Middle frontal gyrus (tissue), 1 donor: Measurements from ENCODE around the gene KPNA4.
A peak's percentile ranks its signal among the peaks of the same experiment; 100 is the strongest.
"Not testable (repeated sequence)": the region's sequence is repeated elsewhere in the genome, so short reads cannot be mapped to it uniquely, and the experiment has no call there.

Experiments used
- DNase-seq: peaks from one replicate; pipeline ENCODE4 v3.0.0-alpha.2; 2015; ENCODE audit warnings: low spot score; ENCODE audit errors: extremely low spot score

Gene KPNA4, protein sequence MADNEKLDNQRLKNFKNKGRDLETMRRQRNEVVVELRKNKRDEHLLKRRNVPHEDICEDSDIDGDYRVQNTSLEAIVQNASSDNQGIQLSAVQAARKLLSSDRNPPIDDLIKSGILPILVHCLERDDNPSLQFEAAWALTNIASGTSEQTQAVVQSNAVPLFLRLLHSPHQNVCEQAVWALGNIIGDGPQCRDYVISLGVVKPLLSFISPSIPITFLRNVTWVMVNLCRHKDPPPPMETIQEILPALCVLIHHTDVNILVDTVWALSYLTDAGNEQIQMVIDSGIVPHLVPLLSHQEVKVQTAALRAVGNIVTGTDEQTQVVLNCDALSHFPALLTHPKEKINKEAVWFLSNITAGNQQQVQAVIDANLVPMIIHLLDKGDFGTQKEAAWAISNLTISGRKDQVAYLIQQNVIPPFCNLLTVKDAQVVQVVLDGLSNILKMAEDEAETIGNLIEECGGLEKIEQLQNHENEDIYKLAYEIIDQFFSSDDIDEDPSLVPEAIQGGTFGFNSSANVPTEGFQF

DNA sequence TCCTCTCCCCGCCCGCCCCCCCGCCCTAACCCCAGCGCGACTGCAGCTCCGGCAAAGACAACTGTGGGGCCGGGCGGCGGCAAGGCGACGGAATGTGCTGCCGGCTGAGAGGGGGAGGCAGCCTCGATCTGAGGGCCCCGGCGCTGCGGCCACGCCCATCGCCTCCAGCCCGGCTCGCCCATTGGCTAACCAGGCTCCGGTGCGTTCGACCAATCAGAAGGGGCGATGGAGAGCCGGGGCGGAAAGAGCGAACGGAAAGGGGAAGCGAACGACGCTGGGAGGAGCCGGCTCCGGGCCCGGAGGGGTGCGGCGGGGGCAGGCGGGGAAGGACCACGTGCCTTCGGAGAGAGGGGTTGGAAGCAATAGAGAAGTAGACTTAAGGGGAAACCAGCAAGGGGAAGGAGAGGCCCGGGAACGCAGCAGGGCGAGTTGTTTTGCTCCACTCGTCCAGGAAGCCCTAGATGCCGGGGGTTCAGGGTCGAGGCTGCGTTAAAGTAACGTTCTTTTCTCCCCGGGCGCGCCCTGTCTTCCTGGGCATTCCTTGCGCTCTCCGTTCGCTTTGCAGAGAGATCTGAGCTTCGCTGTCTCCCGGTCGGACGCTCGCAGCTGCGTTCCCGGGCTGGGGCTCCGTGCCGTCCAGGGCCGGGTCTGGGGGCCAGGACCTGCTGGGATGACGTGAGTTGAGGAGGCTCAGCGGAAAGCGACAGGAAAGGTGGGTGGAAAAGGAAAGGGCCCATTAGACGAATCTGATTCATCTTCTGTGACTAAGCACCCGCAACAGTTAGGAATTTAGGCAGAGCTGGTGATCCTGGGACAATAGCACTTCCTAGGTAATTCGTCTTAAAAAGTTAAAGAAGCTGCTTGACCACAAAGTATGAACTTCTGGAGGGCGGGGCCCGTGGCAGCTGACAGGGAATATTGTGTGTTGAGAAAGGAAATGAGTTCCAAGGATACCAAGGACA, at the start of gene KPNA4:
KPNA4 (minus strand) TSS at position 130 of the 962 bp plus-strand sequence. CDS start 289 bp downstream, outside the sequence.
- peak; percentile 94 for DNase-seq

DNA sequence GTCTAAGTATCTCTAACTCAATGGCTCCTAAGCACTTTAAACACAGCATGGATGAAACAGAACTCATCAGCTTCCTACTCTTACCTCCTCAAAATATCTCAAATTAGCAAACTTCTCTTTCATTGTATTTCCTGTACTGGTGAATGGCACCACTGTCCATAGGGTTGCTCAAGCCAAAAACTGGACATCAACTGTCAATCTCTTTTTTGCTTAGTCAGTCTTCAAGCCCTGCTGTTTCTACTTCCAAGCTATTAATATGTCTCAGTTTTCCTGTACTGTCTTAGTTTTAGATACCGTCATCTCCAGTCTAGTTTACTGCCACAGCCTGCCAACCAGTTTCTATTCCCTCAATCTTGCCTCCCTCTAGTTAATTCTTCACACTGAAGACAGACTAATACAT, 48.3 kb upstream of the KPNA4 start:
- no peak for DNase-seq

DNA sequence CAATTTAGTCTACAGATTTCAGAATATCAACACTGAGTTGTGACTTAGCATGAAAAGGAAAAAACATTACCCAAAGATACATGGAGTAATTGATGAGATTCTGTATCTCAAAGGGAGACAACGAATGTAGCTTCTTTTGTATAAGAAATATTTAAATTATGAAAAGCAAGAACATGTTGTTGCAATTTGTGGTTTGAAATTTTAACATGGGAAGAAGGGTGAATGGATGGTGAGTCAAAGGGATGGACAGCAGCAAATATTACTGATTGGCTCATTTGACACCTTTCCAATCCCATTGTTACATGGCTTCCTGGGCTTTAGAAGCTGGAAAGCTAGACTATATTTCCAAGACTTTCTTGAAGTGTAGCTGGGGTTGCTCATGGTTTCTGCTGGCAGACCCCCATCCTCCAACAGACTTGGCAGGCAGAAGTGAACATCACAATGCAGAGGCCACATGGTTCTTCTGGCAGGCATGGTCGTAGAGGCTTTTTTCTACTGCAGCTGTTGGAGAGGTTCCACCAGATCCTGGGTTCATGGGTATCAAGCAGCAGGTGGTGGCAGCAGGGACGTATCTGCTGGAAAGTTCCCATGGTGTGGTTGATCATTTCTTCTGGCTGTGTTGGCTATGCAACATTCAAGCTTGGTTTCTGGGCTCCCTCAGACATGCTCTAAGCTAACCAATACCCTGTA, 47.2 kb upstream of the KPNA4 start:
- DNase-seq: no peak

DNA sequence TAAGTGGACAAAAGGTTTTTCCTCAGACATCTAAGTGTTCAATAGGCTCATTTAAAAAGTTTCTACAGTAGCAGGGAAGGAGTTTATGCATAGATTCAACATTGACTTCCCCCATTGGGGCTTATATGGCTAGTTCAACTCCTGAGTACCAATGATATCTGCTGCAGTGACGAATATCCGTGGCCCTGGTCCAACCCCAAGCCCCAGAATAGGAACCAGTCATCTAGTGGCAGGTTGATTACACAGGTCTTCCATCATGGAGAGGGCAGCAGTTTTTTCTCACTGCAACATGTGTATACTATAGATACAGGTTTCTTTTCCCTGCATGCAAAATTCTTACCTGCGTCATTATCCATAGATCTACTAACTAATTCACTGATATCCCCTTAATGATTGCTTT, 45.8 kb upstream of the KPNA4 start:
- no peak for DNase-seq

DNA sequence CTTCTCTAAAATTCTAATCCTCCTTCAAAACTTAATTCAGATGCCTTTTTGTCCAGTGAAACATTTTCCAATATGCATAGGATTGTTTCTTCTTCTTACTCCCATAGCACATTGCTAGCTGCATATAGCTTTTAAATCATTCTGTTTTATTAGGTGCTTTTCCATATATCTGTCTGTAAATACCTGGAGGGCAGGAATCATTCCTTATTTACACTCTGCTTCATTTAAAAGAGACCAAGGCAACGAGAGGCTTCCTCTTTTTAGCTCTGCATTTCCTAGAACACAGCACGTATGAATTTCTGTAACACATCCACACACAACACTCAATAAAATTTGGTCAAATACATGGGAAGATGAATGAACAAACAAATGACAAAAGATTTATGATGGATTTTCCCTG, 43.5 kb upstream of the KPNA4 start:
- DNase-seq: no peak

DNA sequence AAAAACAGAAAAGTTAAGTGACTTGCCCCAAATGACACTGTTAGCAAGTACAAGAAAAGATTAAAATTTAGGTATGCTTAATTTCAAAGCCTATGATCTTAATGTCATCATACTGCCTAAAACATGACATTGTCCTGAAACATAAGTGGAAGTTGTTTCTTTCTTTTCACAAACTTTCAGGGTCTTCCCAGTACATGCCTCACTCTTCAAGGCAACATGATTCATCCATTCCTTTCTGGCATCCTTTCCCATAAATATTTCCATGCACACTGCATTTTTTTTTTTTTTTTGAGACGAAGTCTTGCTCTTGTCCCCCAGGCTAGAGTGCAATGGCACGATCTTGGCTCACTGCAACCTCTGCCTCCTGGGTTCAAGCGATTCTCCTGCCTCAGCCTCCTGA, 42.5 kb upstream of the KPNA4 start:
- no peak for DNase-seq

DNA sequence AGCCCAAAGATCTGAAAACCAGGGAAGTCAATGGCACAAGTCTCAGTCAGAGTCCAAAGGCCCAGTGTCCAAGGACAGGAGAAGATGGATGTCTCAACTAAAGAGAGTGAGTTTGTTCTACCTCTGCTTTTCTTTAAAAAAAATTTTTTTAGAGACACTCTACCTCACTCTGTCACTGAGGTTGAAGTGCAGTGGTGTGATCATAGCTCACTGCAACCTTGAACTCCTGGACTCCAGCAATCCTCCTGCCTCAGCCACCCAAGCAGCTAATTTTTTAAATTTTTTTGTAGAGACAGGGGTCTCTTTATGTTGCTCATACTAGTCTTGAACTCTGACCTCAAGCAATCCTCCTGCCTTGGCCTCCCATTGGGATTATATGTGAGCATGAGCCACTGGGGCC, 39.9 kb upstream of the KPNA4 start:
- DNase-seq: no peak

DNA sequence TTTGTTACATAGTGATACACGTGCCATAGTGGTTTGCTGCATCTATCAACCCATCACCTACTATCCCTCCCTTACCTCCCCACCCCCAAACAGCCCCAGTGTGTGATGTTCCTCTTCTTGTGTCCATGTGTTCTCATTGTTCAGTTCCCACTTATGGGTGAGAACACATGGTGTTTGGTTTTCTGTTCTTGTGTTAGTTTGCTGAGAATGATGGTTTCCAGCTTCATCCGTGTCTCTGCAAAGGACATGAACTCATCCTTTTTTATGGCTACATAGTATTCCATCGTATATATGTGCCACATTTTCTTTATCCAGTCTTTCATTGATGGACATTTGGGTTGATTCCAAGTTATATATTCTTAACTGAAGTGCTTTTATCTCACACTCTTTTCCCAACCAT, 38.5 kb upstream of the KPNA4 start:
- not testable (repeated sequence) for DNase-seq

DNA sequence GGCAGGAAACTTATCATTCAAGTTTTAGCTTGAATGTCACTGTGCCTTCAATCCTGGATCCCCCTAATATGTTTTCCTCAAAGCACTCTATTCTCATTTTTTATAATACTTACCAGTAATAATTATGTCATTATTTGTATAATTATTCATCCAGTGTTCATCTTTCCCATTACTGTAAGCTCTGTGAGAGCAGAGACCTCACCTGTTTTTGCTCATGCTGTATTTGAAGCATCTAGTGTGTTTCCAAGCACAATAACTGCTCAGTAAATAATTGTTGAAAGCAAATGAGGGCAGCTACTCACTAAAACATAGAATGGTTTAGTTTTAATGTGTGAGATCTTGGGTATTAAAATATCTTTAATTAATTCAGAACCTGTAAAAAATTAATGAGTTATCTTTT, 36.9 kb upstream of the KPNA4 start:
- no peak for DNase-seq

DNA sequence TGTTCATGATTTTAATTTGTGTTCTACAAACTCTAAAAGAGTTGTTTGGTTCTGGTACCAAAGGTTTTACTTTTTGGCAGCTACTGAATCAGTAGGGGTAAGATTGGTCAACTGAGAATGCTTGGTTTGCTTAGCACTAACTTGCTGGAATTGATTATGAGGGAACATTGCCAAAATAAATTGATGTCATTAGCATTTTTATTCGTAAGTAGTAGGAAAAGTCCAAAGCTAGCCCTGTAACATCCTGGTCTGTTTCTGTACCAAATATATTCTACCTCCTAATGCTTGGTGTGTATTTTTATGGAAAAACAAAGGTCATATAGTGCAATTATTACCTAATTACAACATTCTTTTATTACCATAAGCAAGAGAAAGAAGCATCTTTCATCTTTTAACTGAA, 35.9 kb upstream of the KPNA4 start:
- DNase-seq: no peak

DNA sequence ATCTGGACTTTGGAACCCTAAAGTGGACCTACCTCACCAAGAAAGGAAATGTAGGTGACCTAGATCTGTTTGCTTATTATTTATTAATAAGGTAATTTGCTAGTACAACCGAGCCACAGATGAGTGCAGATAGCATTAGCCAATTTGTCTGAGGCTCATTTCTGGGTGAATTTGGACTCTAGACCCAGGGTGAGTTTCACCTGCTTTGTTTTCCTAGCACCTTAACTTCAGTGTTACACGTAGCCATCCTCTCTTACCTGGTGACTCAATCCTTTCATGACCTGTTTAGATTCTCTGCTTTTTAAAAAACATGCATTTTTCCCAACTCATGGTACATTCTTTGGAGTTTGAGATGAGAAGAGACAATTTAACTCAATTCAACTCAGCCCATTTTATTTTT, 33.5 kb upstream of the KPNA4 start:
- DNase-seq: no peak

DNA sequence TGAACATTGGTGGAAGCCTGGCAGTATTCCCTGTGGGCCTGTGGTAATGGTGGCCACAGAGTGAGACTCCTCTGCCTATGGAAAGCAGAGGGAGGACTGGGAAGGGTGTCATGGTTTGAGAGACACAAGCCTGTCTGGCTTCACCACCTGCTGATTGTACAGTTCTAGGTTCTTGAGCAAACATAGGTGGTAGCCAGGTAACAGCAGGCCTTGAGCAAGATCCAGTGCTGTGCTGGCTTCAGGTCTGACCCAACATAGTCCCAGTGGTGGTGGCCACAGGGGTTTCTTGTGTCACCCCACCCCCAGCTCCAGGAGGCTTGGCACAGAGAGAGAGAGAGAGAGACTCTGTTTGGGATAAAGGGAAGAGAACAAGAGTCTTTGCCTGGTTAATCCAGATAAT, 22.7 kb upstream of the KPNA4 start:
- no peak for DNase-seq

DNA sequence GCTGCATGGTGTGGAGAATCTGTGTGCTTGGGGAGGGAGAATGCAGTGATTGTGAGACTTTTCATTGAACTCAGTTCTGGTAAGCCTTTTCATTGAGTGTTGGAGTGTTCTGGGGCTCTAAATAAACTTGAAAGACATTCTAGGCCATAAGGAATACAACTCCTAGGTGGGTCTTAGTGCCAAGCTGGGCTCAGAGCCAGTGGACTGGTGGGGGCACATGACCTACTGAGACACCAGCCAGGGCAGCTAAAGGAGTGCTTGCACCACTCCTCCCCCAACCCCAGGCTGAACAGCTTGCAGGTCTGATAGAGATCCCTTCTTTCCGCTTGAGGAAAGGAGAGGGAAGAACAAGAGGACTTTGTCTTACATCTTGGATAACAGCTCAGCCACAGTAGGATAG, 21.7 kb upstream of the KPNA4 start:
- DNase-seq: no peak

DNA sequence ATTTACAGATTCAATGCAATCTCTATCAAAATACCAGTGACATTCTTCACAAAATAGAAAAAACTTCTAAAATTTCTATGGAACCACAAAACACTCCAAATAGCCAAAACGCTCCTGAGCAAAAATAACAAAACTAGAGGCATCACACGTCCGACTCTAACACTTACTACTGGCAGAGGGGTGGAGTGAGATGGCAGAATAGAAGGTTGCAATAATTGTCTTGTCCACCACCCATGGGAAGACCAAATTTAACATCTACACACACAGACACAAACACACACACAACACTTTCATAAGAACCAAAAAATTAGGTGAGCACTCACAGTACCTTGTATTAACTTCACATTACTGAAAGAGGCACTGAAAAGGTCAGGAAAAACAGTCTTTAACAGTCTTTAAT, 21.3 kb upstream of the KPNA4 start:
- no peak for DNase-seq

DNA sequence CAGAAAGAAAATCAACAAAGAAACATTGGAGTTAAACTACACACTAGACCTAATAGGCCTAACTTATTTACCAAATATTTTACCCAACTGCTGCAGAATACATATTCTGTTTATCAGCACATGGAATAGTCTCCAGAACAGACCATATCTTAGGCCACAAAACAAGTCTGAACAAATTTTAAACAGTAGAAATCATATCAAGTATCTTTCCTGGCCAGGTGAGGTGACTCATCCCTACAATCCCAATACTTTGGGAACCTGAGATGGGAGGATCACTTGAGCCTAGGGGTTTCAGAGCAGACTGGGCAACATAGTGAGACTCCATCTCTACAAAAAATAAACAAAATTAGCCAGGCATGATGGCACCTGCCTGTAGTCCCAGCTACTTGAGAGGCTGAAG, 18.1 kb upstream of the KPNA4 start:
- no peak for DNase-seq

DNA sequence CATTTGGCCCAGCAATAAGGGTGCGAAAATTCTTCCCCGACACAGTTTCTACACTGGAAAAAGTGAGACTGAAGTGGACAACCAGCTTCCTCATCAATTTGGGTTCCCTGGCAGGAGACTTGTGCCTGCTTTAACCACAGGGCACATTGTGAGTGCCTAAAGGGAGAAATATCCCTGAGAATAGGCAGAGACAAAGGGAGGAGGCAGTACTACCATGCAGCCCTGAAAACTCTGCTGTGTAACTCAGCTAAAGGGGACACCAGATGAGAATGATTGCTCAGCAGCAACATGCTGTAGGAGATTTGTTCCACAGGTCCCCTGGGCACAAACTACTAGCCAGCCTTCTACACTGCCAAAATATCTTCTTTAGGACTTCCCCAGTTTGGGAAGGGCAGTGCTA, 15.6 kb upstream of the KPNA4 start:
- no peak for DNase-seq

DNA sequence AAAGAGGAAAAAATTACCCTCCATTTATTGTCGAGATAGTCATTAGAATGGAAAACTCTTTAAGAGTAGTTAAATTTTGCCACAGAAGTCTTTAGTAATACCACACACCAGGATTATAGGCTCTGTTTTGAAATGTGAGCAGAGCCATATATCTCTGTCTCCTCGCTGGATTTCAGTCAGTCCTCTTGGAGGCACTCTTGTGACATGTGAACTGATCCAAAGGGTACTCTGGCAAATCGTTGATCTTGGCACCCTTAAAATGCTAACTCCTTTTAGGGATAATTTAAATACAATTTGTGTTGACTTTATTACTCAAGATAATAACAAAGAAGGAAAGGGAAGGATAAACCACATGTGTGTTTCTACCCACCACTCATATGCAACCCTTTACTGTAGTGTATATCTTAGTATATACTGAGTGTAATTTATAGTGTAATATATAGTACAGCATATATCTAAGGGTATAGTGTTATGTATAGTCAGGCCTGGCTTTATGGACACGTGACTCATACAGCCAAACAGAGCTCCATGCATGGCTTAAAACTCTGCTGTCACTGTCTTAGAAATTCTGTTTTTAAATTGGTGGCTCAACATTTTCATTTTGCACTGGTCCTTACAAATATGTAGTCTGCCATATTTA, 12.3 kb upstream of the KPNA4 start:
- DNase-seq: no peak

DNA sequence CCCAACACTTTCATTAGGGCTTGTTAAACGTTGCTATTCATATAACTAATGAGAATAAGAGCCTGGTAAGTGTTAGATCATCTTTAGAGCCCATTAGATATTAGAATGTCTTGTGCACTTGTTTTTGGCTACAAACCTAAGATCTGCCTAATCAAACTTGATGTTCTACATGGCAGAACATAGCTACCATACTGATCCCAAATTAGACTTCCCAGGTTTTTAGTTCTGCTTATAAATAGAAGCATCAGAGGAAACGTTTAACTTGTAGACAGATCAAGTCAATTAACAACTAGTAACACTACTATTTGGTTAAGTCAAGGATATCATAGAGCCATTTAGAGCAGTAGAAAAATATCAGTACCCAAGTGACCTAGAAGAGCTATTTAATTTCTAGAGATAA, 11.7 kb upstream of the KPNA4 start:
- no peak for DNase-seq

DNA sequence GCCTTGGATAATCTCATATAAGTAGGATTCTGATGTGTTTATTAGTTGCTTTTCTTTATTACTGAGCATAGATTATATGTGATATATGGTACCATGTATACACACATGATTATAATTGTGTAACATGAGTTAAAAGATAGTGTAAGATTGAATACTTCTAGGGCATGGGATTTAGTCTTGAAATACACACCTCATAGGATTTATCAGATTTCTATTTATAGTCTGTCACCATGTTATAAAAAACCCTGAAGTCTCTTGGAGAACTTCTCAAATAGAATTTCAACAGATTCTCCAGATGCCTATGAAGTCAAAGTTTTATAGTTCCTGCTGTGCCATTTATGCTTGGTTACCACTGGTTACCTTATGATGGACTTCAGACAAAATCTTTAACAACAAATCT, 11.2 kb upstream of the KPNA4 start:
- no peak for DNase-seq

DNA sequence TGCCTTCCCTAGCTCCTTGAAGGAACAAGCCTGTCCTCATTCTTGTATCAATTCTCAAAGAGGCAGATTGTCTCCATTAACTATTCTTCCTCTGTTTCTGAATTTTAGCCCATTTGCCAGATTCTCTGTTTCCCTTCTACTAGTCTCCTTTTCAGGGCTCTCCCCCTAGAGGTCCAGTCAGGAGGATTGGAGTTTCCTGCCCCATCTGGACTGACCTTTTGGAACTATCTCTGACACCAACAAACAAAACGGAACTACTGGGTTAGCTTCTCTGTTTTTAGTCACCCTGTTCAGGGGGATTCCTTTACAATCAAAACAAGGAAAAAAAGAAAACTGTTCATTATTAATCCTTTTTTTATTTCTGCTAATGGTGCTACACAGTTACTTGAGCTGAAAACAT, 10.2 kb upstream of the KPNA4 start:
- no peak for DNase-seq

DNA sequence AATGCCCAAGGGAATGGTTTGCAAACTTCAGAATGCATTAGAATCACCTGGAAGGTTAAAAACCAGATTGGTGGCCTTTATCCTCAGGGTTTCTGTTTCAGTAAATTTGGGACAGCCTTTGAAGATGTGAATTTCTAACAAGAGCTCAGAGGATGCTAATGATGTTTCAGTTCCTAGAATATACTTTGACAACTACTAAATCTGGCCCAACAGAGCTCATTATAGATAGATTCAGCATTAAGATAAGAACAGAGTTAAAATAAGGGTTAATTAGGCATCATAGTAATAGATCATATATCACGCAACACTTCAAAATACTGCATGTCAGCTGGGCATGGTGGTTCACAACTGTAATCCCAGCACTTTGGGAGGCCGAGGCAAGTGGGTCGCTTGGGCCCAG, 9.3 kb upstream of the KPNA4 start:
- DNase-seq: no peak
